Stimulated activated CD4-positive, alpha-beta T cell treated with anti-CD3 and anti-CD28 coated beads, Interleukin-4, amount 100 ng/mL, for 1 hour (primary cell): ENCODE results near the gene EEF1AKMT3.
"Not testable (repeated sequence)": the region's sequence is repeated elsewhere in the genome, so short reads cannot be mapped to it uniquely, and the experiment has no call there.

ENCODE experiments used
- DNase-seq: peaks from one replicate; pipeline ENCODE4 v3.0.0-alpha.2; 2020

Gene EEF1AKMT3

DNA sequence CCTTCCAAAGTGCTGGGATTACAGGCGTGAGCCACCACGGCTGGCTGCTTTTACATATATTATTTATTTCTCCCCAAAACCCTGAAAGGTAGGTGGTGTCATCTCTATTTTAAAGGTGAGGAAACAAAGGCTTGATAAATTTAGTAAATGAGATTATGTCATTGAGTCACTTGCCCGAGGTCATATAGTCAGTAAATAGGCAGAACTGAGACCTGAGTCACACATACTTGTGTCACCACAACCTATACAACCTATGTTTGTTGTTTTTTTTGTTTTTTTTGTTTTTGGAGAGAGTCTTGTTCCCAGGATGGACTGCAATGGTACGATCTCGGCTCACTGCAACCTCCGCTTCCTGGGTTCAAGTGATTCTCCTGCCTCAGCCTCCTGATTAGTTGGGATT, 22.9 kb downstream of the EEF1AKMT3 start:
- DNase-seq: no peak

DNA sequence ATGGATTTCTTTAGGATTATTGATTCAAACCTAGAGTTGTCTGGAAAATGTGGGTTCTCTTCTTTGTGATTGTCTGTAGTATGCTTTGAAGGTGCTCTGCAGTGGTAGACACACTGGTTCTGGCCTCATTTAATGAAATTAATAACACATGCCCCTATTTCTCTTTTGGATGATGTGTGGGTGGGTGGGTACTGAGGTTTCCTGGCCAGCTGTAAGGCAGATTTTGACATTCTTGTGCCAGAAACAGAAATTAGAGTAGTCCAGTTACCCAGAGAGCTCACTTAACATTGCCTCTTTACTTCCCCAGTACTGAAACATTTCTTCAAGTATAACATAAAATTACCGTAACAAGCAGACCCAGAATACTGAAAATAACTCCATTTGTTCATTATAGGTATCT, 24.6 kb downstream of the EEF1AKMT3 start:
- no peak for DNase-seq

DNA sequence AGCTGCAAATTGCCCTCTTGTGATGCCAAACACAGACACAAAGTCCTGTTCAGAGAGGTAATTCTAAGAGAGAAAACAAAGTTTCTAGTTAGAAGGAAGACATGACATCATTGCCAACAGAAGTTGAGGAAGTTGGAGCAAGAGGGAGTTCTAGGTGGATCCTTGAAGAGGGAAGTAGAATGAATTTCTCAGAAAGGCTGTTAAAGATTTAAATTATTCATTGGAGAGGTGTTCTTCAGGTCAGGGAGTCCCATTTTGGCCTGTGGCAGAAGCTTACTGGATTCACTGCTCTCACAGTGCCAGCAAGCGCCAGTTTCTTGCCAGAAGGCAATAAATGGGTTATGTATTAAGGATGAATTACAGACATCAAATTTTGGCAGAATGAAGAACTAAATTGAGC, 25.5 kb downstream of the EEF1AKMT3 start:
- no peak for DNase-seq

DNA sequence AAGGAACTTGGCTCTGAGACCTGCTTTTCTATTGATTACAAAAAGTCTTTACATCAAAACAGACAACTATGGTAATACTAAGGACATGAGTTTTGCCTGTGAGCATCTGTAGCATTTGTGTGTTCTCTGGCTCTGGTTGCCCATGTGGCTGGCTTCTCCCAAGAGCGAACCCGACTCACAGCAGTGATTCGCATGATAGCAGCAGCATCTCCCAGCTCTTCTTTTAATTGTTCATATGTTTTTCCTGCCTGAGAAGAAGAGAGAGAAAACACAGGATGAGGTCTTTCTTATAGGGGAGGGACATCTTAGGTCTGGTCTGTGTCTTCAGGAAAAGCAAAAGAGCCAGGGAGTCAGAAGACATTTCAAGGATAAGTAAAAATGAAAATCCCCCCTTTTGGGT, 28.6 kb downstream of the EEF1AKMT3 start:
- DNase-seq: no peak

DNA sequence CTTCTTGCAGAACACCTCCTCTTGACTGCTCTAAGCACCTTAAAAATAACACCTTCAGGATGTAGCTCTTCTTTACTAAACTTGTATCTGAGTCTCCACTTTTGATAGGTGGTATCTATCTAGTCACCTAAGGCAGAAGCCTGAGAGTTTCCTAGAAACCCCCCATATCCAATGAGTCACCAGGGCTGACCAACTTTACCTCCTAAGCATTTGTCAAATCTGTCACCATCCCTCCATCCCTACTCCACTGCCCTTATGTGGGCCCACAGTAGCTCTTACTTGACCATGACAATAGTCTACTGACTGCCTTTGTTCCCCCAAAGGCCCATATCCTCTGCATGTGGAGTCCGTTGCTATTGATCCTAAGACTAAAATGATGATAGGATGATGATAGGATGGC, 30.2 kb downstream of the EEF1AKMT3 start:
- DNase-seq: no peak

DNA sequence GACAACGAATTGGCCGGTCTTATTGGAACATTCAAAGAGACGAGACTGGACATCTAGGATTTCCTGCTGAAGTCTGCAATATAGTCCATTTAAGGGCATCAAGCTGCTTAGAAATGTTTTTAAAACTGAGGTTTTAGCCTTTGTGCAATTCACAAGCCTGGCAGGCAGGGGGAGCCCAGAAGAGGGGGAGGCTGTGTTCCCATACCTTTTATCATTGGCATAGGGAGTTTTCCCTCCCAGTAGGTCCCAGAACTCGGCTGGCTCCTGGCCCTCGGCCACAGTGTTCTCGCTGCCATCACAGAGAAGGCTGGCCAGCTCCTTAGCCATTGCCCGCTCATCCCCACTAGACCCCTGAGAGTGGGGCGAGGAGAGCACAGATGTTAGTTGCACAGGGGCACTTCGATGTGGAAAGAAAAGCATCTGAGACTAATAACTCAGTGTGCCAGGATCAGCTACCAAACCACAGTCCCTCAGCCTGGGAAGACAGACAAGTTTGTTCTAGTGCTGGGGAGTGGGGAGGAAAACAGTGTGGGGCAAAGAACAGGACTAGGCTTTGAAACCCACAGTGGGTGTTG, 31.0 kb downstream of the EEF1AKMT3 start:
- DNase-seq: peak; percentile 23

DNA sequence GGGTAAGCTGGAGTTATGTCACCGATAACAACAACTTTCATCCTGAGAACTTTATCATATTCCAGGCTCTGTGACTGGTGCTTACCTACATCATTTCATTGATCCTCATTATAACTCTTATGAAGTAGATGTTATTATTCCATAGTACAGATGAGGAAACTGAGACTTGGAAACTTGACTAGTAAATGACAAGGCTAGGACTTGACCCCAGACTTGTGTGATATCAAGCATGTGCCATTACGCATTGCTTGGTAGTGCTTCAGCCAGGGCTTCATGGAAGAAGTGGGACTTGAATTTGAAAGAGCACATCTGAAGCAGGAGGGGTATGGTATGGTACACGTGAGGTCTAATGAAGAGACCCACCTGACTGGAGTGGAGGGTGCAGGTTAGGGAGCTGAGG, 34.3 kb downstream of the EEF1AKMT3 start:
- no peak for DNase-seq

DNA sequence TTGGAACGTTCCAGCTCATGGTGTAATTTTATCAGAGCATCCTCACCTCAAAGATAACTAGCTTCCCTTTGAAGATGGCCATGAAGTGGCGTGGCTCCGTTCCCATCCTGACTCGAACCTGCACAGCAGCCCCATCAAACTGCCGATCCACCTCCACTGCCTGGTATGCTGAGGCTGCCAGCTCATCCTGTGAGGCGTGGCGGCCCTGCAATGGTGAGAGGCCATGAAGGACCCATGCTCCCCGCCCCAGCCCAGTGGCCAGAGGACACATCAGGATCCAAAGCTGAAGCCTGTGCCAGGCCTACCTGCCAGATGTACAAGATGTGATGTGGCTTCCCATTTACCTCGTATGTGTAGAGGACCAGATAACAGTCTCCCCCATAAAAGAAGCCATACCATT, 34.9 kb downstream of the EEF1AKMT3 start:
- no peak for DNase-seq

DNA sequence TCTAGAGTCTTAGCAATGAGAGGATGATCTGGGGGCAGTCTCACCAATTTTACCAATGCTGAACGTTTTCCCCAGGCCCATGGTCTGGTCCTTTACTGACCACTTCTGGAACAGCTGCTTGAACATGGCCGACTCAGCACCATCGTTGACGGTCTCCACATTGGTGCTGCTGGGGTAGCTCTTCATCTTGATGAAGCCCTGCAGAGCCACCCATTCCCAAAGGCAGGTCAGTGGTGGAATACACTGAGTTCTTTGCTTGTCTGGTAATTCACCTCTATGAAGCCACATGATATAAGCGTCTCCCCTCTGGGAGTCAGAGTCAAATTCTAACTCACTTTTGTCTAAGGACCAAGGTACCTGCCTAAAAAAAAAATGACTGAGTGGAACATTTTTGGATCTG, 35.9 kb downstream of the EEF1AKMT3 start:
- DNase-seq: no peak

DNA sequence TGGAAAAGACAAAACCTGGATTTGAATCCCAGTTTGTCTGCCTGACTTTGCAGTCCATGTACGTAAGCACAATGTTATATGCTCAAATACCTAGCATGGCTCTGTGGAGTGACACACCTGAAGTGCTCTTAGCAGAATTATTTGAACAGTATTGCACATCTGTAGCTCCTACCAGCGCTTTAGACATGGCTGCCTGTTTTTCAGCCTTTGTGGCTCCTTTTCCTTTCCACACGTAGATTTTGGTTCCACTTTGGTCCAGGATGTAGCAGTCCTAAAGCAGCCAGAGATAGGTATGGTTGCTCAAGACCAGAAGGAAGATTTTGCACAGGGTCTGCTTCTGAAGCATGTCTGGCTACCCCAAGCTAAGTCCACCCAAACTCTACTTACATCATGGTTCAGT, 37.0 kb downstream of the EEF1AKMT3 start:
- no peak for DNase-seq

DNA sequence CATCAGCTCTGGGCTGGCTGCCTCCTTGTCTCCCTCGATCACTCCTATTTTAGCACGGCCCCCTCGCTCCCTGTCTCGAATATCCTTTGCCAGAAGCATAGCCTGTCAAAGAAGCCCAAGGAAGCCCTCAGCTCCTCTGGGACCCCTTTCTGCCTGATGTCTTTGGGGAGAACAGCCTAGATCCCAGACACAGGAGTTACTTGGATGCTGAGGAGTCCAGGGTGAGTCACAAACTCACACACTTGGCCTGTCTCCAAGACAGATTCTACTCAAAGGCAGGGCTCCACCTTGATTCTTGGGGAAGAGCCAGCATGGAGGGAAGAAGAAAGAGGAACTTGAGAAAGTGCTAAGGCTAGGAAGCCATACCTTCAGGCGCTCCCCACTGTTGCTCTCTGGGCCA, 38.0 kb downstream of the EEF1AKMT3 start:
- no peak for DNase-seq

DNA sequence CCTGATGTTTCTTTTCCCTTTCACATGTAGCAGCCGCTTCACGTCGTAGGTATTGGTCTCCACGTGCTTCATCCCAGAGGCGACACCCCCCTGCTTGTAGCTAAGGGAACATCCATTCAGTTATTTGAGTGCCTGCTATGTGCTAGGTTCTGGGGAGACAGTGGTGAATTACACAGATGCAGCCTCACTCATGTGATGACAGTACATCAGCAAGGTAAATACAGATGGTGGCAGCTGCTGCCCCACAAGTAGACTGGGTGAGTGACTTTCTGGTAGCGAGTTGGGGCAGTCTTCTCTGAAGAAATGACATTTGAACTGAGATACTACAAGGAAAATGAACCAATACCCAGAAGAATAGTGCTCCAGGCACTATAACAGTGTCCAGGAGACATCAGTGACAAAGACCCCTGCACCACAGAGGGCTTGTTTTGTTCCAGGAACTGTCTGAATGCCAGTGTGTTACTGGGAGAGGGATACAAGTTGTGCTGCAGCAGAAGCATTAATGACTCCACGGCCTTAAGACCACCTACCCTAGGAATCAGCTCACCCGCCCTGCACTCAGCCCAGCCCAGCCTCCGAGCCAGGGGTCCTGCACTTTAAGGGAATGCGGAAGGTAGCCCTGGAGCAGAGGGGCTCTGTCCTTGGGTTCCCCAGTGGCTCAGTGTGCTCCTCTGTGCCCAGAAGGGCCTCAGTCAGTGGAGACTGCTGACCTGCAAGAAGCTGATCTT, 38.8 kb downstream of the EEF1AKMT3 start:
- no peak for DNase-seq

DNA sequence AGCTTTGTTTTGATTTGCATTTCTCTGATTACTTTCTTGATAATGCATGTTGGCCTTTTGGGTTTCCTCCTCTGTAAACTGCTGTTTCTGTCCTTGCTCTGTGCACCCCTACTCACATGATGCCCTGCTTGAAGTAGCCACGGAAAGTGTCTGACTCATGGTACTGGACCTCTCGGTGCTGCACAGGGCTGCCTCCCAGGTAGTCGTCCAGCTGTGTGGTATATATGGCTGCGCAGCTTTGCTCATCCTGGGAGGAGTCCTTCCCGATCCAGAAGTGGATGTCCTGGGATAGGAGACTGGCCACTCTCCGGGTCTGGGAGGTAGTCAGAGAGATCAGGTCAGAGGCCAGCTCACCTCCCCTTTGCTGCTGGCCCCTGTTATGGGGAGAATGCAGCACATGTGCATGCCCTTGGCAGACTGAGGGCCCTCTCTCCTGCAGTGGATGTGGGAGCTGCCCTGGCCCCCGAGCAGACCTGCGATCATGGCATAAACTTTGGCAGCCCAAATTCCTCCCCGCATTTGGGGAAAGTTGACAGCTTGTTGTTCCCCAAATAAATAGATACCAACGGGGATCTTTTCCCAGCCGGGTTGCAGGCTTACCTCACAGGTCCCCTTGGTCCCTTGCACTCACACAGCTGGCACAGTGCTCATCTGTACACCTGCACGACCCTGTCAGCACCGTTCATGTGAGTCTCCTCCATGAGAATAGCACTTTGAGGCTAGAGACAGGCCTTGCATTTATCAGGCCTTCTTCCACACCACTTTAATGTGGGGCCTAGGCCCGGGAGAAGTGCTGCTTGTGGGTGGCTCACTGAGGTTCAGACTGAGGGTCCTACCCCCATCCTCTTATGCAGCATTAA, 40.9 kb downstream of the EEF1AKMT3 start:
- DNase-seq: no peak

DNA sequence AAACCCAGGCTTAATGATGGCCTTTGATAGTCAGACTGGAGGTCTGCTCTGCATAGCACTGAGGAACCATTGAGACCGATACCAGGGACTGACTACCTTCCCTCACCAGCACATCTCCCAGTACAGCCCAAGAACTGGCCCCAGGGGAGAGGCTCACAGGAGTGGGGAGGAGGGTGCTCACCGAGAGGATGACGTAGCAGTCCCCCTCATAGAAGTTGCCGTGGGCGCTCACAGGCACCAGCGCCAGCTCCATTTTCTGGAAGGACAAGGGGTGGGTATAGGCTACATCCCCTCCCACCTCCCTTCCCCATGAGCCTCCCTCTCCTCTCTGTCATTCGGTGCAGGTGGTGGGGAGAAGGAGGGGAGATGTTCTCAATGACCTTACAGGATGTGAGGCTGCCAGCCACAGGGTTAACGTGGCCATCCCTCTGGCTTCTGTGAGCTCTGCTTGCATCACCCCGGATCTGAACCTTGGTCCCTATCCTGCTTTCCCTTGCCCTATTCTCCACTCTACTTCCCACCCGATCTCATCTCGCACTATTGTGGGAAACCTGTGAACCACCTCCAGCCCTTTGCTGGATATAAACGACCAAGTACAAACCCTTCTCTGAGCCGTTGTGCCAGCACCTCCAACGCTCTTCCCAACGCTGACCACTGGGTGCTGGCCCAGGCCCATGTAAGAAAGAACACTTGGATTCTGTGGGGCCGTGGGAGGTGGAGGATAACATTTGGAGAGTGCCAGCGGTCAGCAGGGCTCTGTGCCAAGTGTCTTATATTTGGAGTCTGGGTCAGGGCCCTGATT, 41.8 kb downstream of the EEF1AKMT3 start:
- no peak for DNase-seq

DNA sequence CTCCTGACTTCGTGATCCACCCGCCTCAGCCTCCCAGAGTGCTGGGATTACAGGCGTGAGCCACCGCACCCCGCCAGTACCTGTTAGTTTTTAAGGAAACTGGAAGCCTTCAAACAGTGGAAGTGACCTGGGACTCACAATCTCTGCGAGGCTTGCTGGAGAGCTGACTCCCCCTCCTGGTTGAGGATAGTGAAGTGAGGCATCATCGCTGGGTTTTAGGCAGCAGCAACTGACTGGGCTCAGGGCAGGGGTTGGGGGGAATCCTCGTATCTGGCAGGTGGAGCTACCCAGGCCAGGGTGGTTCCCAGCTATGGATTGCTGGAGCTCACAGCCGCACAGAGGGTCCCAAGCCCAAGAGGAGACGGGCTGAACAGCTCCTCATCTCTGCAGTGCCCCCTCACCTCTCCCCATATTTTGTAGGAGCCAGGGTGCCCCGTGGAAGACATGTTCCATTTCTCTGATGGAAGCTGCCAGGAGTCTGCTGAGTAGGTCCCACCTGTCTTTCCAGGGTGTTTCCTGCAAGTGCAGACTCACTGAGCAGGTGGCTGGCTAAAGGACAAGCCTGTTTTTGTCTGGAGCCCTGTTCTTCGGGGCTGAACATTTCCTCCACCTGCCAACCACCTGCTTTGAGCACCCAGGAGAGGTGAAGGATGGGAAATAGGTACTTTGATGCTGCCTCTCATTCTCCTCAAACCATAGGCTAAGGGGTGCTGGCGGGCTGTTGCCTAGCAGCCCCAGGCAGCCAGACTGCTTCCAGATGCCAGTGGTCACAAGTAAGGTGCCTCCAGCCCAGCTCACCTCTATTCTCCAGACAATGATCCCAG, 43.0 kb downstream of the EEF1AKMT3 start:
- peak; percentile 27 for DNase-seq

DNA sequence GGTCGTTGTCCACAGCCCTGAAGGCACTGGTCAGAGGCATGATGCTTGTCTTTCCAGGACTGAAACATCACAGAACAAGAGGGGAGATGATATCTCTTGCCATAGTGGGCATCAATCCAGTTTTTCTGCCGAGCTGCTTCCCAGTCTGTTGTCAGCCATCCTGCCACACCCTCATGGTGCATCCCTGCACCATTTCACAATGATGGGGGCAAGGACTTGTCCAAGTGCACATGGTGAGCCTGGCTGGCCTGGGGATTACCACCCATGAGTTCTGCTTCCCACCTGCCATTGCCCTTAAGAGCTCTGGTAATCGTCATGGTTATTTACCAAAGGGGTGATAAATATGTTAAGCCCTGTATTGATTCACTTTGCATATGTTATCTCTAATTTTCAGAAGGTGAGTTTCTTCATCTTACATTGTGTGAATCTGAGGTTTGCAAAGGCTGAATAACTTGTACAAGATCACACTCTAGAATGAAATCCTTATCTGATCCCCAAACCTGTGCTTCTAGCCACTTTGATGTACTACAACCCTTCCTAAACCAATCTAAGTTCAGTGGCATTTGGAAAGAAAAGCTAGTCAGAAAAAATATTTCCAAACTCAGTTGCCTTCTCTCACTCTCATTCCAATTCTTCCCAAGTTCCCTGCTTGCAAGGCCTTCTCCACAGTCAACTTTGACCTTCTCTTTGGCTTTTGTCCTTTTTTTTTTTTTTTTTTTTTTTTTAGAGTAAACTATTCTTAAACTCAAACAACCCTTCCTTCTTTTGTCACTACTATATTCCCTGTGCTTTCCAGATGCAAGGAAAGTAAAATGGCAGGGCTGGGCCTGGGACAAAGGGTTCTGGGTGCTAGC, 43.8 kb downstream of the EEF1AKMT3 start:
- no peak for DNase-seq

DNA sequence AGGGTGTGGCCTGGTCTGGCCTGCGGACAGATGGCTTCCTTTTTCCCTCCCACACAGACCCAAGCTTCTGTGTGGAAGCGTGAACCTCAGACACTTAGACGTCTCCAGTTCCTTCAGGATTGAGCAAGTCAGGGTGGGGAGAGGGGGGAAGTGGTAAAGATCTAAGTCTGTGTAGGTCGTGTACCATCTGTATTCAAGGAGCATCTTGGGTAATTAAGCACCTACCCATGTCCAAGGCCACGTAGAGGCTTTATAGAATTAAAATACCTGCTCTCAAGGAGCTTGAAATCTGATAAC, 44.4 kb downstream of the EEF1AKMT3 start:
- DNase-seq: no peak

DNA sequence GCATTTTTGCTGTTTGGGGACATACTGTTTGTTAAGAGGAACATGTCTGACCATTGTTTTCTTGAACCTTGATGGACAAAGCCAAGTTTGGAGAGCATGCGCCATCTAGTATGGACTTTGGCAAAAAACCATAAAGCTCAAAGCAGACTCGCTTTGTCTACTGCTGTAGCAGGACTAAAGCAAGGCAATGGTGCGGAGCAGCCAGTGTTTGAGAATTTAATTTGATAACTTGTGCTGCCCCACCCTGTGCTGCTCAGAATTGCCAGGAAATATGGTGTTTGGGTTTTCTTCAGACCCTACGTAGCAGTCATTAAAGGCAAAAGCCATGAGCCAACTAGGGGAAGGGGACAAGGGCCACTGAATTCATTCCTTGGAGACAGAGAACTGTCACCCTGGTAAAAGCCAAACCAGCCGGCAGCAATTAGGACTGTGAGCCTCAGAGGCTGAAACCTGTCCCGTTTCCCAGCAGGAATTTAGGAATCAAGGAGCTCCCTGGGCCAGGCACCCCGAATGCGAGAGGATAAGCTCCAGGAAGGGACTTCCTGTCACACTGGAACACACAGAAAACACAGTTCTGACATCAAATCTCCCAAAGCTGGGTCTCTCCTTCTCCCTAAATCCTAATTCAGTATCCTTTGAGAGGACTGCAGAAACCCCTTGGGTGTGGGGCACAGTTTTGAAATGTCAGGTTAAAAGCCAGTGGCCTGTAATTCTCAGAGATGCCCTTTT, 45.0 kb downstream of the EEF1AKMT3 start:
- no peak for DNase-seq

DNA sequence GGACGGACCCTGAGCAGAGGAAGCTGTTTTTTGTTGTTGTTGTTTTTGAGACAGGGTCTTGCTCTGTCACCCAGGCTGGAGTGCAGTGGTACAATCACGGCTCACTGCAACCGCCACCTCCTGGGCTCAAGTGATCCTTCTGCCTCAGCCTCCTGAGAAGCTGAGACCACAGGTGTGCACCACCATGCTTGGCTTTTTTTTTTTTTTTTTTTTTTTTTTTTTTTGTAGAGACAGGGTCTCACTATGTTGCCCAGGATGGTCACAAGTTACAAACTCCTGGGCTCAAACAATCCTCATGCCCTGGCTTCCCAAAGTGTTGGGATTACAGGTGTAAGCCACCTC, 45.5 kb downstream of the EEF1AKMT3 start:
- not testable (repeated sequence) for DNase-seq

DNA sequence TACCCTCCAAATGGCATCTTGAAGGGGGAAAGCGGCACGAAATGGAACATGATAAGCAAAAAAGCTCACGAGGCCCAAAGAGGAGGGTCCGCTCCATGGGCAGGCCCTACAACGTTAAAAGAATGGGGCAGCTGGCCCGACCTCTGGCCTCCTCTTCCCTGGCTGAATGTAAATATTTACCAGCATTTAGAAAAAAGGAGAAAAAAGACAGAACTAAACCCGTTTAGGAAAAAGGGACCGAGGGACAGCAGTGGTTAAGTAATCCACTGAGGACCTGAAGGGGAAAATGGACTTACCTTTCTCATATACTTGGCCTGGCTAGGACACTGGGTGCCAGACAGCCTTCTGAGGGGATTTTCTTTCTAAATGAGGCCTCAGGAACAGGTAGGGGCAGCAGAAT, 47.7 kb downstream of the EEF1AKMT3 start:
- not testable (repeated sequence) for DNase-seq

DNA sequence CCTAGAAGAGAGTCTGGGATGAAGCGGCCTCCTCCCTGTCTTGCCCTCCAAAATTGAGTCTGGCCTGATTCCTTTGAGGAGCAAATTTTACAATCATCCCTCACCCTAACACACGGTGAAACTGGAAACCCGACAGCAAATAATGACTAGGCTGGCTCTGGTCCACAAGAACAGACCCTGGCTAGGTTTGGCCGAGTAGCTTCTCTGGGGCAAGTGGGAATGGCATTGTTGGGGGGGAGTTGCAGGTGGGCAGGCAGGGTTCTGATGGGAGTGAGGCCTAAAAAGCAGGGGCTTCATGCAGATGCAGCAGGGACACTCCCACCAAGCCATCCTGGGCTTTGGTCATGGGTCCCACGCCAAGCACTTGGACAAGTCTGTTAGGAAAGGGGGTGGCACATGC, 48.6 kb downstream of the EEF1AKMT3 start:
- not testable (repeated sequence) for DNase-seq
